HepG2 (cell line): ENCODE measurements around the gene LDLRAD4.

Experiments
- TFE3 ChIP-seq: IDR thresholded peaks from 2 replicates; pipeline ENCODE4 v1.6.1; 2016
- ZBTB20 ChIP-seq: sonication (generic); formaldehyde crosslinking; IDR thresholded peaks from 2 replicates; pipeline ENCODE4 v1.8.1; 2023; ENCODE audit warnings: missing genetic modification reagents, low read depth, mild to moderate bottlenecking, borderline replicate concordance
- ZNF468 ChIP-seq: sonication (generic); formaldehyde crosslinking; IDR thresholded peaks from 2 replicates; pipeline ENCODE4 v1.8.0; 2022; ENCODE audit warnings: mild to moderate bottlenecking, moderate library complexity, missing genetic modification reagents
- TF ChIP-seq, protein P1 (sequence below): IDR thresholded peaks from 2 replicates; pipeline ENCODE4 v1.6.1; 2016; ENCODE audit warnings: low read depth
- TF ChIP-seq, protein P2 (sequence below): sonication (generic); formaldehyde crosslinking; IDR thresholded peaks from 2 replicates; pipeline ENCODE4 v1.4.0; 2020; ENCODE audit warnings: mild to moderate bottlenecking, missing genetic modification reagents

DNA sequence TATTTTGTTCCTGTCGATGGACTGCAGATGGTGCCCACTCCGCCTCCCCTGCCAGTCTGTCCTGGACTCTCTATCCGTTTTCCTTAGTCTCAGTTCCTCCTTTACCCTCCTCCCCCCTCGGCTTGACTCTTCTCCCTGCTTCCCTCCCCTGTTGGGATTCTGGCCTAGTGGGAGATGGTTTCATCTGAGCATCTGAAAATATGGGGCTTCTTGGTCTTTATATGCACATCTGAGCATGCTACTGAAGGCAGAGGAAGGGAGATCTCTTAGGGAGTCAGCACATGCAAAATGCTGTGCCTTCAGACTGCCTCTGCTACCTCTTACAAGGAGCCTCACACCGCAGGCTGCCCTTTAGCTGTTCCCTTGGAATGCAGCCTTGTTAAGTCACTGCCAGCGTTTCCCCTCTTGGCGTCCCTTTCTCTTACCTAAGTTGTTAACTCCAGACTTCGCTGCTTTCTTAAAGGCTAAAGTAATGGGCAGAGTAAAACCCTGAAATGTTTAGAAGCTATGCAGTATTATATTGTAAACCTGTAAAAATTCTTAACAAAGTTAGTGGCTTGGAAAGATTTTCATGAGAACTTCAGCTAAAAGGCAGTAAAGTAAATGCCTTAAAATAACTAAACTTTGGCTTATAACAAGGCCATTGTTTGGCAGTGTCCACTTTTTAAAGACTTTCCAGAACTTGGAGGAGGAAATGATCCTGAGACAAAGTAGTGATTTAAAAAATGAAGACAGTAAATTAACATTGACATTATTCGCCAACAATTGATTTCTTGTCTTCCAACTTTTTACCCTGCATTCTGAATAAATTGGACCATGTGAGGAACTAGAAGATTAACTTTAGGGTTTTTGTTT, 49.8 kb downstream of the LDLRAD4 start:
- TF ChIP-seq ZNF468 (CRISPR knock-in tag) = no peak
- no peak for TF ChIP-seq ZBTB20
- TF ChIP-seq, protein P1, sequence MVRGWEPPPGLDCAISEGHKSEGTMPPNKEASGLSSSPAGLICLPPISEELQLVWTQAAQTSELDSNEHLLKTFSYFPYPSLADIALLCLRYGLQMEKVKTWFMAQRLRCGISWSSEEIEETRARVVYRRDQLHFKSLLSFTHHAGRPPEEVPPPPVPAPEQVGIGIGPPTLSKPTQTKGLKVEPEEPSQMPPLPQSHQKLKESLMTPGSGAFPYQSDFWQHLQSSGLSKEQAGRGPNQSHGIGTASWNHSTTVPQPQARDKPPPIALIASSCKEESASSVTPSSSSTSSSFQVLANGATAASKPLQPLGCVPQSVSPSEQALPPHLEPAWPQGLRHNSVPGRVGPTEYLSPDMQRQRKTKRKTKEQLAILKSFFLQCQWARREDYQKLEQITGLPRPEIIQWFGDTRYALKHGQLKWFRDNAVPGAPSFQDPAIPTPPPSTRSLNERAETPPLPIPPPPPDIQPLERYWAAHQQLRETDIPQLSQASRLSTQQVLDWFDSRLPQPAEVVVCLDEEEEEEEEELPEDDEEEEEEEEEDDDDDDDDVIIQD (CRISPR knock-in tag) = no peak
- TF ChIP-seq, protein P2, sequence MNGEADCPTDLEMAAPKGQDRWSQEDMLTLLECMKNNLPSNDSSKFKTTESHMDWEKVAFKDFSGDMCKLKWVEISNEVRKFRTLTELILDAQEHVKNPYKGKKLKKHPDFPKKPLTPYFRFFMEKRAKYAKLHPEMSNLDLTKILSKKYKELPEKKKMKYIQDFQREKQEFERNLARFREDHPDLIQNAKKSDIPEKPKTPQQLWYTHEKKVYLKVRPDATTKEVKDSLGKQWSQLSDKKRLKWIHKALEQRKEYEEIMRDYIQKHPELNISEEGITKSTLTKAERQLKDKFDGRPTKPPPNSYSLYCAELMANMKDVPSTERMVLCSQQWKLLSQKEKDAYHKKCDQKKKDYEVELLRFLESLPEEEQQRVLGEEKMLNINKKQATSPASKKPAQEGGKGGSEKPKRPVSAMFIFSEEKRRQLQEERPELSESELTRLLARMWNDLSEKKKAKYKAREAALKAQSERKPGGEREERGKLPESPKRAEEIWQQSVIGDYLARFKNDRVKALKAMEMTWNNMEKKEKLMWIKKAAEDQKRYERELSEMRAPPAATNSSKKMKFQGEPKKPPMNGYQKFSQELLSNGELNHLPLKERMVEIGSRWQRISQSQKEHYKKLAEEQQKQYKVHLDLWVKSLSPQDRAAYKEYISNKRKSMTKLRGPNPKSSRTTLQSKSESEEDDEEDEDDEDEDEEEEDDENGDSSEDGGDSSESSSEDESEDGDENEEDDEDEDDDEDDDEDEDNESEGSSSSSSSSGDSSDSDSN (CRISPR knock-in tag) = no peak
- TF ChIP-seq TFE3 (CRISPR knock-in tag) = no peak
